IgD-negative memory B cell (primary cell): Measurements from ENCODE around the gene CCDC91. TPM values are rescaled to one million over a fixed set of nuclear protein-coding genes. Genes with fewer than 3 reads are reported as not detected.

Experiments used
- H3K27ac Mint-ChIP-seq, 3 donors: one replicate each; pipeline ENCODE4 v1.8.0; 2020 to 2022; ENCODE audit warnings: mild to moderate bottlenecking in 3 of 3, mixed read lengths in 3 of 3, moderate library complexity in 1 of 3
- H3K27me3 Mint-ChIP-seq: one replicate; pipeline ENCODE4 v1.8.0; 2021; ENCODE audit warnings: mixed read lengths
- H3K36me3 Mint-ChIP-seq: one replicate; pipeline ENCODE4 v1.8.0; 2020; ENCODE audit warnings: mild to moderate bottlenecking, mixed read lengths
- H3K4me1 Mint-ChIP-seq, 3 donors: one replicate each; pipeline ENCODE4 v1.8.0; 2020 to 2022; ENCODE audit warnings: mixed read lengths in 3 of 3, mild to moderate bottlenecking in 1 of 3
- H3K4me3 Mint-ChIP-seq, 4 donors: one replicate each; pipeline ENCODE4 v1.8.0; 2020 to 2022; ENCODE audit warnings: mild to moderate bottlenecking in 4 of 4, mixed read lengths in 4 of 4, moderate library complexity in 3 of 4
- H3K9me3 Mint-ChIP-seq, 3 donors: one replicate each; pipeline ENCODE4 v1.8.0; 2020 to 2021; ENCODE audit warnings: mixed read lengths in 3 of 3, mild to moderate bottlenecking in 1 of 3
- polyA plus RNA-seq: library from polyadenylated mRNA; unstranded; fragments of 300-500 nt; fragmentation: Illumina TruSeq; gene quantifications from one replicate; pipeline ENCODE4 v1.2.3, GENCODE V29; 2021

The CCDC91 gene
- polyA plus RNA-seq, 1 donor from 2014 or later = 67.5 TPM

- Mint-ChIP-seq H3K36me3 (peaks cover 4% of the 10 kb centered on the region), H3K4me3 (no peak overlapping the region), H3K4me1 (no peaks in the 10 kb centered on the region)
Observed at GRCh38 chr12:28575593-28576205, 385.4 kb downstream of the CCDC91 start.

GRCh38 chr12:28578361-28578760 lies 388.1 kb downstream of the CCDC91 start:
- H3K9me3 Mint-ChIP-seq = no peaks in the 10 kb centered on the region
- no peak overlapping the region for H3K4me3 Mint-ChIP-seq
- peaks cover 2% of the 10 kb centered on the region for H3K36me3 Mint-ChIP-seq

More at GRCh38 chr12:28575593-28576205, 385.4 kb downstream of the CCDC91 start:
- no peaks in the 10 kb centered on the region for H3K9me3 Mint-ChIP-seq
- peak overlapping the region in 1 of 3 donors; percentile 27 for H3K27ac Mint-ChIP-seq
- no peaks in the 10 kb centered on the region for H3K27me3 Mint-ChIP-seq

GRCh38 chr12:28578833-28579252 lies 388.6 kb downstream of the CCDC91 start:
- Mint-ChIP-seq H3K4me1 (no peaks in the 10 kb centered on the region), H3K27me3 (no peaks in the 10 kb centered on the region), H3K9me3 (no peaks in the 10 kb centered on the region), H3K27ac (no peak overlapping the region), H3K4me3 (no peak overlapping the region), H3K36me3 (peaks cover 2% of the 10 kb centered on the region)

More at GRCh38 chr12:28578361-28578760, 388.1 kb downstream of the CCDC91 start:
- Mint-ChIP-seq H3K27ac (no peak overlapping the region), H3K4me1 (no peaks in the 10 kb centered on the region), H3K27me3 (no peaks in the 10 kb centered on the region)

GRCh38 chr12:28582672-28583376 lies 392.6 kb downstream of the CCDC91 start:
- H3K27me3 Mint-ChIP-seq = no peaks in the 10 kb centered on the region
- H3K4me1 Mint-ChIP-seq = no peaks in the 10 kb centered on the region
- H3K36me3 Mint-ChIP-seq = no peaks in the 10 kb centered on the region
- H3K4me3 Mint-ChIP-seq = no peak overlapping the region
- H3K9me3 Mint-ChIP-seq = no peaks in the 10 kb centered on the region
- no peak overlapping the region for H3K27ac Mint-ChIP-seq

- Mint-ChIP-seq H3K4me1 (no peaks in the 10 kb centered on the region), H3K9me3 (no peaks in the 10 kb centered on the region), H3K27me3 (no peaks in the 10 kb centered on the region), H3K36me3 (no peaks in the 10 kb centered on the region), H3K4me3 (no peak overlapping the region), H3K27ac (no peak overlapping the region)
Observed at GRCh38 chr12:28583701-28584261, 393.5 kb downstream of the CCDC91 start.

GRCh38 chr12:28585146-28585545 lies 394.9 kb downstream of the CCDC91 start:
- Mint-ChIP-seq H3K36me3 (no peaks in the 10 kb centered on the region), H3K9me3 (peaks cover 0 to 2% (median 1%) of the 10 kb centered on the region in 3 donors), H3K27ac (no peak overlapping the region), H3K4me1 (no peaks in the 10 kb centered on the region), H3K4me3 (no peak overlapping the region), H3K27me3 (no peaks in the 10 kb centered on the region)

GRCh38 chr12:28586481-28586880 lies 396.2 kb downstream of the CCDC91 start:
- H3K9me3 Mint-ChIP-seq = peaks cover 0 to 7% (median 3%) of the 10 kb centered on the region in 3 donors
- H3K4me3 Mint-ChIP-seq = no peak overlapping the region
- H3K36me3 Mint-ChIP-seq = no peaks in the 10 kb centered on the region
- H3K27me3 Mint-ChIP-seq = no peaks in the 10 kb centered on the region
- no peaks in the 10 kb centered on the region for H3K4me1 Mint-ChIP-seq
- no peak overlapping the region for H3K27ac Mint-ChIP-seq

GRCh38 chr12:28591831-28592230 lies 401.6 kb downstream of the CCDC91 start:
- H3K36me3 Mint-ChIP-seq = no peaks in the 10 kb centered on the region
- peaks cover 11 to 16% (median 15%) of the 10 kb centered on the region in 3 donors for H3K9me3 Mint-ChIP-seq
- peak overlapping the region in 1 of 4 donors; percentile 37 for H3K4me3 Mint-ChIP-seq
- no peaks in the 10 kb centered on the region for H3K27me3 Mint-ChIP-seq
- no peaks in the 10 kb centered on the region for H3K4me1 Mint-ChIP-seq
- H3K27ac Mint-ChIP-seq = no peak overlapping the region

Other genes with a start within 250 kb of the CCDC91 start
- gene PTHLH, start 217.7 kb upstream of the CCDC91 start, polyA plus RNA-seq = not detected